ENCODE results near the gene RAB2B.
"Not testable (repeated sequence)": the region's sequence is repeated elsewhere in the genome, so short reads cannot be mapped to it uniquely, and the experiment has no call there.

RAB2B gene

GRCh38 chr14:21486640-21487087 lies 9.9 kb upstream of the RAB2B start:
- DNase-seq: no peak

- DNase-seq: no peak
These were observed 235 bp downstream of the RAB2B start for GRCh38 chr14:21476523-21476924.

- no peak for DNase-seq
These were observed 814 bp downstream of the RAB2B start for GRCh38 chr14:21475767-21476522.

- no peak for DNase-seq
These were observed 9.1 kb downstream of the RAB2B start for GRCh38 chr14:21467616-21468015.

- DNase-seq: peak; percentile 99
These were observed 20.7 kb downstream of the RAB2B start, which contains the start of gene CHD8 for GRCh38 chr14:21455912-21456667. TSS of gene CHD8 (minus strand) at chr14:21456123. CDS start at chr14:21431643, 24,480 bp downstream.

- DNase-seq: no peak
These were observed 21.2 kb downstream of the RAB2B start for GRCh38 chr14:21455592-21455911.

GRCh38 chr14:21454843-21455544 lies 21.8 kb downstream of the RAB2B start:
- no peak for DNase-seq

- no peak for DNase-seq
These were observed 26.9 kb downstream of the RAB2B start for GRCh38 chr14:21449899-21450216.

GRCh38 chr14:21442657-21443056 lies 34.1 kb downstream of the RAB2B start:
- not testable (repeated sequence) for DNase-seq

GRCh38 chr14:21440859-21441258 lies 35.9 kb downstream of the RAB2B start:
- peak; percentile 20 for DNase-seq

GRCh38 chr14:21437063-21437901 lies 39.5 kb downstream of the RAB2B start:
- peak; percentile 88 for DNase-seq

- DNase-seq: no peak
These were observed 40.1 kb downstream of the RAB2B start for GRCh38 chr14:21436567-21437062.

GRCh38 chr14:21431126-21431525 lies 45.6 kb downstream of the RAB2B start:
- no peak for DNase-seq

- DNase-seq: no peak
These were observed 47.8 kb downstream of the RAB2B start for GRCh38 chr14:21428930-21429329.

GRCh38 chr14:21426692-21427091 lies 50.1 kb downstream of the RAB2B start:
- no peak for DNase-seq

- no peak for DNase-seq
These were observed 57.2 kb downstream of the RAB2B start for GRCh38 chr14:21419528-21419927.

GRCh38 chr14:21415329-21415728 lies 61.4 kb downstream of the RAB2B start:
- no peak for DNase-seq

- no peak for DNase-seq
These were observed 62.6 kb downstream of the RAB2B start for GRCh38 chr14:21414137-21414631.

Measured in GF-D8 (cell line).